H1 (cell line): ENCODE results near the gene FOLR1. TPM values are rescaled to one million over a fixed set of nuclear protein-coding genes. Genes with fewer than 3 reads are reported as not detected.

Source experiments
- CTCF ChIA-PET: fragments of 300-600 bp; sonication (Branson Sonifier 250); formaldehyde crosslinking; loops from one replicate; lab custom pipeline; 2021; ENCODE audit not compliant: partially characterized antibody; lab: Charles Lee
- POLR2A ChIA-PET: fragments of 300-600 bp; sonication (Branson Sonifier 250); formaldehyde crosslinking; loops from one replicate; lab custom pipeline; 2021; ENCODE audit warnings: inconsistent platforms; ENCODE audit not compliant: partially characterized antibody; lab: Charles Lee
- DNase-seq, 2 experiments: peaks; one replicate each; pipeline versions ENCODE4 v3.0.0 to v3.0.0-alpha.2; 2010 to 2022; ENCODE audit warnings: low spot score in 2 of 2, low read depth in 1 of 2, mixed read lengths in 1 of 2
- FAIRE-seq: peaks from 2 replicates; lab custom pipeline; 2011; peaks lifted over from hg19 to GRCh38; lab: Jason Lieb, UNC
- H2AFZ ChIP-seq: 2 replicates; pipeline ENCODE4 v1.8.1; 2012; ENCODE audit warnings: low read length, inconsistent platforms
- H2AK5ac ChIP-seq: 2 replicates; pipeline ENCODE4 v1.6.1; 2013; ENCODE audit warnings: low read depth, low read length
- H2BK120ac ChIP-seq: replicated peaks from 2 replicates; pipeline ENCODE3; 2013; ENCODE audit warnings: low read depth, low read length, inconsistent platforms
- H2BK12ac ChIP-seq: 2 replicates; pipeline ENCODE4 v1.6.1; 2013; ENCODE audit warnings: low read depth, low read length
- H2BK15ac ChIP-seq: 2 replicates; pipeline ENCODE4 v1.6.1; 2013; ENCODE audit warnings: low read length
- H2BK20ac ChIP-seq: 2 replicates; pipeline ENCODE4 v1.6.1; 2013; ENCODE audit warnings: low read length
- H2BK5ac ChIP-seq: 2 replicates; pipeline ENCODE4 v1.6.1; 2013; ENCODE audit warnings: low read depth, low read length
- H3K14ac ChIP-seq: 2 replicates; pipeline ENCODE4 v1.6.1; 2013; ENCODE audit warnings: inconsistent platforms; ENCODE audit not compliant: insufficient read length
- H3K18ac ChIP-seq: 2 replicates; pipeline ENCODE4 v1.6.1; 2013; ENCODE audit warnings: low read length; ENCODE audit errors: extremely low read depth
- H3K23ac ChIP-seq: 2 replicates; pipeline ENCODE4 v1.6.1; 2013; ENCODE audit warnings: inconsistent platforms; ENCODE audit not compliant: insufficient read length
- H3K23me2 ChIP-seq: 2 replicates; pipeline ENCODE4 v1.6.1; 2013; ENCODE audit warnings: low read depth, low read length
- H3K27ac ChIP-seq: 2 replicates; pipeline ENCODE4 v1.6.1; 2011; ENCODE audit warnings: low read depth, low read length, inconsistent platforms
- H3K27me3 ChIP-seq, 4 experiments: replicated peaks in 1 of 4; 1 replicate in 1 of 4; 2 replicates in 3 of 4; pipeline versions ENCODE4 v1.6.1 to v1.8.1; 2011 to 2013; ENCODE audit warnings: low read length in 3 of 4, mild to moderate bottlenecking in 3 of 4, inconsistent platforms in 2 of 4, mixed read lengths in 2 of 4, moderate library complexity in 1 of 4; ENCODE audit not compliant: control insufficient read depth in 3 of 4, insufficient read depth in 3 of 4; ENCODE audit errors: extremely low read depth in 1 of 4
- H3K36me3 ChIP-seq, 4 experiments: 2 replicates each; pipeline versions ENCODE4 v1.6.1 to v1.8.1; 2011 to 2013; ENCODE audit warnings: mild to moderate bottlenecking in 4 of 4, low read length in 3 of 4, moderate library complexity in 2 of 4, control low read depth in 1 of 4, inconsistent platforms in 1 of 4; ENCODE audit not compliant: insufficient read depth in 4 of 4, control insufficient read depth in 2 of 4
- H3K4ac ChIP-seq: replicated peaks from 2 replicates; pipeline ENCODE3; 2013; ENCODE audit warnings: low read length, low read depth, mixed read lengths, inconsistent platforms; ENCODE audit not compliant: insufficient read length
- H3K4me1 ChIP-seq, 4 experiments: replicated peaks in 1 of 4; 1 replicate in 1 of 4; 2 replicates in 3 of 4; pipeline versions ENCODE4 v1.6.1 to v1.8.1; 2011 to 2013; ENCODE audit warnings: low read length in 3 of 4, inconsistent platforms in 2 of 4, mixed read lengths in 1 of 4; ENCODE audit not compliant: insufficient read depth in 4 of 4, control insufficient read depth in 3 of 4
- H3K4me2 ChIP-seq, 2 experiments: 2 replicates each; pipeline versions ENCODE4 v1.6.1 to v1.8.1; 2011 to 2013; ENCODE audit warnings: low read depth in 2 of 2, low read length in 2 of 2, control low read depth in 1 of 2, inconsistent platforms in 1 of 2, mild to moderate bottlenecking in 1 of 2; ENCODE audit not compliant: insufficient read depth in 1 of 2
- H3K4me3 ChIP-seq, 4 experiments: fragments of 200-600, 300-600 bp in 1 of 4; sonication (generic), shearing (Covaris generic), sonication (Bioruptor Twin) in 1 of 4; 2 replicates each; pipeline versions ENCODE4 v1.5.1 to v1.8.1; 2011 to 2016; ENCODE audit warnings: low read length in 4 of 4, low read depth in 3 of 4, control low read depth in 2 of 4, inconsistent platforms in 2 of 4, mild to moderate bottlenecking in 2 of 4, mixed read lengths in 1 of 4, moderate library complexity in 1 of 4; ENCODE audit not compliant: insufficient read depth in 2 of 4; ENCODE audit errors: extremely low read depth in 1 of 4
- H3K56ac ChIP-seq: replicated peaks from 2 replicates; pipeline ENCODE3; 2013; ENCODE audit warnings: low read depth, mild to moderate bottlenecking, mixed read lengths, low read length, inconsistent platforms; ENCODE audit not compliant: insufficient read length
- H3K79me1 ChIP-seq: 2 replicates; pipeline ENCODE4 v1.6.1; 2013; ENCODE audit warnings: low read depth, low read length, control low read depth
- H3K79me2 ChIP-seq, 2 experiments: 2 replicates each; pipeline versions ENCODE4 v1.6.1 to v1.8.1; 2012 to 2013; ENCODE audit warnings: low read length in 2 of 2, mild to moderate bottlenecking in 2 of 2, inconsistent platforms in 1 of 2; ENCODE audit not compliant: insufficient read depth in 2 of 2, control insufficient read depth in 1 of 2
- H3K9ac ChIP-seq, 4 experiments: replicated peaks in 1 of 4; 1 replicate in 1 of 4; 2 replicates in 3 of 4; pipeline versions ENCODE4 v1.6.1 to v1.8.1; 2011 to 2013; ENCODE audit warnings: low read depth in 3 of 4, low read length in 3 of 4, control low read depth in 2 of 4, mild to moderate bottlenecking in 2 of 4, moderate library complexity in 2 of 4, inconsistent platforms in 1 of 4; ENCODE audit errors: extremely low read depth in 1 of 4
- H3K9me3 ChIP-seq, 2 experiments: 2 replicates each; pipeline versions ENCODE4 v1.6.1 to v1.8.1; 2012 to 2013; ENCODE audit warnings: mild to moderate bottlenecking in 2 of 2, moderate library complexity in 2 of 2, control low read depth in 1 of 2, inconsistent platforms in 1 of 2, low read depth in 1 of 2, low read length in 1 of 2, mixed read lengths in 1 of 2; ENCODE audit not compliant: insufficient read depth in 2 of 2
- H4K20me1 ChIP-seq, 2 experiments: replicated peaks in 1 of 2; 2 replicates each; pipeline versions ENCODE3 to v1.8.1; 2011 to 2013; ENCODE audit warnings: inconsistent platforms in 2 of 2, low read length in 2 of 2, mild to moderate bottlenecking in 1 of 2; ENCODE audit not compliant: insufficient read depth in 2 of 2, control insufficient read depth in 1 of 2
- H4K5ac ChIP-seq: 2 replicates; pipeline ENCODE4 v1.6.1; 2013; ENCODE audit warnings: low read length, low read depth, mixed read lengths, inconsistent platforms; ENCODE audit not compliant: insufficient read length
- H4K8ac ChIP-seq: 2 replicates; pipeline ENCODE4 v1.8.0; 2013; ENCODE audit warnings: mild to moderate bottlenecking, moderate library complexity, low read length, inconsistent platforms; ENCODE audit not compliant: insufficient read depth; ENCODE audit errors: extremely low read depth
- H4K91ac ChIP-seq: replicated peaks from 2 replicates; pipeline ENCODE3; 2013; ENCODE audit warnings: low read length, mixed read lengths, inconsistent platforms; ENCODE audit not compliant: insufficient read length
- CHD2 ChIP-seq: IDR thresholded peaks from 2 replicates; pipeline ENCODE4 v1.6.1; 2012; ENCODE audit warnings: low read length, improper control_type of control experiment
- EP300 ChIP-seq, 2 experiments: IDR thresholded peaks; 1 replicate in 1 of 2; 2 replicates in 1 of 2; pipeline ENCODE4 v1.6.1; 2011 to 2012; ENCODE audit warnings: low read depth in 2 of 2, low read length in 2 of 2, mild to moderate bottlenecking in 2 of 2, borderline replicate concordance in 1 of 2, inconsistent platforms in 1 of 2, moderate library complexity in 1 of 2
- GTF2F1 ChIP-seq: IDR thresholded peaks from 2 replicates; pipeline ENCODE4 v1.6.1; 2012; ENCODE audit warnings: low read depth, low read length, improper control_type of control experiment, borderline replicate concordance
- HDAC6 ChIP-seq: IDR thresholded peaks from one replicate; pipeline ENCODE4 v1.7.1; 2012; ENCODE audit warnings: low read depth, mild to moderate bottlenecking, inconsistent platforms, low read length, moderate library complexity
- JUN ChIP-seq: IDR thresholded peaks from 2 replicates; pipeline ENCODE4 v1.6.1; 2011; ENCODE audit warnings: low read depth, mild to moderate bottlenecking, improper control_type of control experiment, low read length
- JUND ChIP-seq: IDR thresholded peaks from 2 replicates; pipeline ENCODE4 v1.6.1; 2011; ENCODE audit warnings: mild to moderate bottlenecking, improper control_type of control experiment, low read length
- NANOG ChIP-seq: IDR thresholded peaks from 2 replicates; pipeline ENCODE4 v1.6.1; 2011; ENCODE audit warnings: low read length, low read depth, mild to moderate bottlenecking, inconsistent platforms; ENCODE audit not compliant: insufficient read depth, poor library complexity, severe bottlenecking
- RFX5 ChIP-seq: IDR thresholded peaks from 2 replicates; pipeline ENCODE4 v1.6.1; 2011; ENCODE audit warnings: low read depth, low read length, improper control_type of control experiment, borderline replicate concordance
- RNF2 ChIP-seq: fragments of 200-900, 300-1000 bp; sonication (generic); IDR thresholded peaks from 2 replicates; pipeline ENCODE4 v1.7.1; 2016; ENCODE audit warnings: borderline replicate concordance, low read depth, mild to moderate bottlenecking, antibody characterized with exemption, low read length; ENCODE audit not compliant: poor library complexity, severe bottlenecking; ENCODE audit errors: missing control alignments
- SIRT6 ChIP-seq: IDR thresholded peaks from one replicate; pipeline ENCODE4 v1.7.1; 2012; ENCODE audit warnings: low read length, inconsistent platforms
- SRF ChIP-seq: IDR thresholded peaks from 2 replicates; pipeline ENCODE4 v1.6.1; 2011; ENCODE audit warnings: mild to moderate bottlenecking, low read depth, low read length, moderate library complexity
- YY1 ChIP-seq: IDR thresholded peaks from 2 replicates; pipeline ENCODE4 v1.6.1; 2011; ENCODE audit warnings: low read depth, mild to moderate bottlenecking, low read length
- WGBS, 2 experiments: shearing (Covaris generic) in 1 of 2; methylation state at CpG; one replicate each; pipeline versions ENCODE4 v1.1.6 to v1.1.7; 2013 to 2015; ENCODE audit warnings: low lambda C conversion rate in 2 of 2, mixed read lengths in 2 of 2, inconsistent platforms in 1 of 2, low coverage in 1 of 2, missing lambda C conversion rate in 1 of 2; ENCODE audit not compliant: insufficient replicate concordance in 2 of 2, insufficient coverage in 1 of 2, insufficient read length in 1 of 2; ENCODE audit errors: extremely low coverage in 1 of 2, missing lambda C conversion rate in 1 of 2; 5-methylcytosine and 5-hydroxymethylcytosine counted together
- polyA plus RNA-seq, 7 experiments: library from polyadenylated mRNA; depleted of rRNA in 3 of 7; stranded (reverse) in 5 of 7; unstranded in 2 of 7; fragments of >200 nt in 5 of 7; fragments of 200-250 nt in 2 of 7; gene quantifications; 1 replicate in 5 of 7; 2 replicates in 1 of 7; 4 replicates in 1 of 7; pipeline versions ENCODE4 v1.2.1 to v1.2.3, GENCODE V29; 2011 to 2013; ENCODE audit warnings: missing spikeins in 2 of 7, mixed read lengths in 2 of 7
- total RNA-seq: library from RNA; stranded (reverse); fragmentation: NEBNext Ultra II Directional; extraction: Animal tissue kit (Norgen Biotek cat#: 25700); gene quantifications from 2 replicates; pipeline ENCODE4 v1.2.1, GENCODE V29; 2021

The FOLR1 gene
- total and polyA plus RNA-seq, 2 of the 8 experiments (the other 6 are each of a cell fraction or from before 2014, with no cell fraction given): 1.3 TPM; not detected in 1

DNA sequence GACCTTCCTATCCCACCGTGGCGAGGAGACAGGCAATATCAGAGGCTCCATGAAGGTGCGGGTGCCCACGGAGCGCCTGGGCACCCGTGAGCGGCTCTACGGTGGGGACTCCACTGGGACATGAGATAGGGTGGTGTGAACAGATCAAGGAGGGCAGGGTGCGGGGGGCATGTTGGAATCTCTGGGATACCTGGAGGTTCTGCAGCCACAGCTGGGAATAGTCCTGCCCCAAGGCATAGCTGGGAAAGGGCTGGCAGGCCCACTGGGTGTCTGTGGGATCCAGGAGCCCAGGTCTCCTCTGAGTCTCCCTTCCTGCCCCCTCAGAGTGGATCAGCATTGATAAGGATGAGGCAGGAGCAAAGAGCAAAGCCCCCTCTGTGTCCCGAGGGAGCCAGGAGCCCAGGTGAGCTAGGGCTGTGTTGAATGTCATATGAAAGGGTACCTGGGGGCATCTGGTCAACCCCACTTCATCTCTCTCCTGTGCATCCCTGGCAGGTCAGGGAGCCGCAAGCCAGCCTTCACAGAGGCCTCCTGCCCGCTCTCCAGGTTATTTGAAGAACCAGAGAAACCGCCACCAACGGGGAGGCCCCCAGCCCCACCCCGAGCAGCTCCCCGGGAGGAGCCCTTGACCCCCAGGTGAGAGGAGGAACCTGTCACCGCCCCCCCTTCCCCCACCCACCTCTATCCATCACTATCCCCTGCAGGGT lies 43.6 kb downstream of the FOLR1 start:
- H3K4me3 ChIP-seq: no peak overlapping the region
- 94% methylated on average over 10 of the region's 17 CpGs; no CpG with 5 or more reads in 1 of the 2 experiments for WGBS, 2 experiments
- H3K14ac ChIP-seq: no peak overlapping the region
- no peak overlapping the region for H3K56ac ChIP-seq
- H3K79me1 ChIP-seq: no peaks in the 10 kb centered on the region
- peaks cover 3 to 24% (median 15%) of the 10 kb centered on the region in 4 experiments for H3K4me1 ChIP-seq
- H4K20me1 ChIP-seq: peaks cover 11 to 15% of the 10 kb centered on the region in 2 experiments
- no peak overlapping the region for H2AK5ac ChIP-seq
- H4K91ac ChIP-seq: no peak overlapping the region
- no peak overlapping the region for H3K23ac ChIP-seq
- ChIA-PET CTCF (interaction anchor here (0.7 to 5.2 kb wide), 9 partner anchors 9 to 220 kb away, joined by 3 to 72 read pairs (median 6); partner anchors contain the start of genes CLPB and INPPL1), POLR2A (interaction anchor here (1.0 to 7.7 kb wide), 6 partner anchors 10 to 210 kb away, joined by 3 to 160 read pairs (median 4); partner anchors contain the start of gene INPPL1)
- H4K8ac ChIP-seq: no peak overlapping the region
- DNase-seq: no peak
- peaks cover 10% of the 10 kb centered on the region; the same call in 1 of the 2 replicates for H3K23me2 ChIP-seq
- no peak overlapping the region for H2BK120ac ChIP-seq
- H3K36me3 ChIP-seq: peaks cover 20 to 52% (median 47%) of the 10 kb centered on the region in 4 experiments
- FAIRE-seq: no peak
- H3K27ac ChIP-seq: no peak overlapping the region
- H3K4me2 ChIP-seq: no peak overlapping the region
- no peak overlapping the region for H2BK20ac ChIP-seq
- H2BK5ac ChIP-seq: no peak overlapping the region
- no peak overlapping the region for H4K5ac ChIP-seq
- TF ChIP-seq SIRT6 (no peak), SRF (no peak), HDAC6 (no peak), JUND (no peak), JUN (no peak), NANOG (no peak), YY1 (no peak), CHD2 (no peak), EP300 (IDR thresholded peaks at IDR 0.05; ENCODE audit: borderline replicate concordance in 1 of 2, low read depth in 2 of 2, low read length in 2 of 2) (no peak), GTF2F1 (no peak), RNF2 (no peak), RFX5 (no peak)
- no peaks in the 10 kb centered on the region for H3K79me2 ChIP-seq
- H2BK15ac ChIP-seq: no peak overlapping the region
- H3K9ac ChIP-seq: no peak overlapping the region; a peak in 1 of 7 replicates
- H3K27me3 ChIP-seq: peaks cover 12 to 22% (median 19%) of the 10 kb centered on the region in 4 experiments
- H2AFZ ChIP-seq: no peak overlapping the region
- H3K9me3 ChIP-seq: no peaks in the 10 kb centered on the region
- H2BK12ac ChIP-seq: no peak overlapping the region
- H3K4ac ChIP-seq: no peak overlapping the region
- no peak overlapping the region for H3K18ac ChIP-seq
